NB4 (cell line): ENCODE measurements around the gene BRSK2.

Source experiments
- DNase-seq: peaks from one replicate; pipeline ENCODE4 v3.0.0; 2010; ENCODE audit warnings: low read depth
- H3K4me3 ChIP-seq: one replicate; pipeline ENCODE4 v1.5.1; 2011; ENCODE audit warnings: mild to moderate bottlenecking, low read depth, low read length, moderate library complexity
- CTCF ChIP-seq: IDR thresholded peaks from one replicate; pipeline ENCODE4 v1.5.1; 2012; ENCODE audit warnings: low read depth, low read length
- MAX ChIP-seq: IDR thresholded peaks from 2 replicates; pipeline ENCODE4 v1.6.1; 2011; ENCODE audit warnings: low read depth, low read length
- MYC ChIP-seq: IDR thresholded peaks from 2 replicates; pipeline ENCODE4 v1.6.1; 2011; ENCODE audit warnings: low read depth, low read length
- POLR2A ChIP-seq: IDR thresholded peaks from 2 replicates; pipeline ENCODE4 v1.6.1; 2011; ENCODE audit warnings: mild to moderate bottlenecking; ENCODE audit not compliant: insufficient read length; ENCODE audit errors: extremely low read depth

Gene BRSK2

GRCh38 chr11:1391165-1392075 is 1.7 kb downstream of the BRSK2 start:
- DNase-seq: no peak
- TF ChIP-seq MAX: no peak
- no peak for TF ChIP-seq POLR2A
- no peak for TF ChIP-seq CTCF
- no peak for TF ChIP-seq MYC
- H3K4me3 ChIP-seq: no peak overlapping the region

- no peak for TF ChIP-seq POLR2A
- no peak for TF ChIP-seq CTCF
- TF ChIP-seq MYC: no peak
- no peak for TF ChIP-seq MAX
- H3K4me3 ChIP-seq: no peak overlapping the region
- no peak for DNase-seq
Observed at GRCh38 chr11:1392111-1392510, 2.4 kb downstream of the BRSK2 start.

GRCh38 chr11:1392561-1392960 is 2.8 kb downstream of the BRSK2 start:
- TF ChIP-seq POLR2A: no peak
- TF ChIP-seq MAX: no peak
- no peak for TF ChIP-seq MYC
- no peak for TF ChIP-seq CTCF
- no peak for DNase-seq
- no peak overlapping the region for H3K4me3 ChIP-seq

- no peak overlapping the region for H3K4me3 ChIP-seq
- DNase-seq: no peak
- TF ChIP-seq MAX (no peak), MYC (no peak), POLR2A (no peak), CTCF (no peak)
Observed at GRCh38 chr11:1393038-1393710, 3.4 kb downstream of the BRSK2 start.

- TF ChIP-seq MAX (no peak), MYC (no peak), CTCF (no peak), POLR2A (no peak)
- no peak for DNase-seq
- H3K4me3 ChIP-seq: no peak overlapping the region
Observed at GRCh38 chr11:1394936-1395772, 5.4 kb downstream of the BRSK2 start.
